RWPE2 (cell line): ENCODE results near the gene HIF1A.

Experiments used
- ATAC-seq: fragments of 200-7000 bp; cut with Tn5 transposase; 3 replicates; pipeline ENCODE4 v1.9.1; 2021; ENCODE audit warnings: low read depth
- DNase-seq: peaks from one replicate; pipeline ENCODE4 v3.0.0-alpha.2; 2020; ENCODE audit warnings: low spot score
- H3K27ac ChIP-seq: fragments of 450-650 bp; 2 replicates; pipeline ENCODE4 v1.5.1; 2017; ENCODE audit warnings: mild to moderate bottlenecking; ENCODE audit not compliant: poor library complexity, severe bottlenecking
- H3K27me3 ChIP-seq: fragments of 250-450 bp; sonication (Bioruptor Pico); 2 replicates; pipeline ENCODE4 v1.5.1; 2021; ENCODE audit warnings: mild to moderate bottlenecking, moderate library complexity; ENCODE audit not compliant: insufficient read depth, poor library complexity, severe bottlenecking
- H3K36me3 ChIP-seq: fragments of 250-450 bp; sonication (Bioruptor Pico); 2 replicates; pipeline ENCODE4 v1.5.1; 2020; ENCODE audit warnings: low read depth, mild to moderate bottlenecking, moderate library complexity
- H3K4me1 ChIP-seq: fragments of 250-450 bp; sonication (Bioruptor Pico); 2 replicates; pipeline ENCODE4 v1.5.1; 2021; ENCODE audit warnings: mild to moderate bottlenecking, moderate library complexity; ENCODE audit not compliant: insufficient read depth, poor library complexity, severe bottlenecking
- H3K4me3 ChIP-seq: fragments of 250-450 bp; sonication (Bioruptor Pico); 2 replicates; pipeline ENCODE4 v1.5.1; 2021; ENCODE audit warnings: mild to moderate bottlenecking, moderate library complexity; ENCODE audit not compliant: severe bottlenecking
- H3K9me3 ChIP-seq: fragments of 250-450 bp; sonication (Bioruptor Pico); 2 replicates; pipeline ENCODE4 v1.5.1; 2021; ENCODE audit warnings: mild to moderate bottlenecking, moderate library complexity; ENCODE audit not compliant: severe bottlenecking
- TF ChIP-seq, protein P1 (sequence below): fragments of 450-650 bp; IDR thresholded peaks from one replicate; pipeline ENCODE4 v1.5.1; 2017; ENCODE audit warnings: mild to moderate bottlenecking, moderate library complexity; ENCODE audit not compliant: poor library complexity, severe bottlenecking

The HIF1A gene

DNA sequence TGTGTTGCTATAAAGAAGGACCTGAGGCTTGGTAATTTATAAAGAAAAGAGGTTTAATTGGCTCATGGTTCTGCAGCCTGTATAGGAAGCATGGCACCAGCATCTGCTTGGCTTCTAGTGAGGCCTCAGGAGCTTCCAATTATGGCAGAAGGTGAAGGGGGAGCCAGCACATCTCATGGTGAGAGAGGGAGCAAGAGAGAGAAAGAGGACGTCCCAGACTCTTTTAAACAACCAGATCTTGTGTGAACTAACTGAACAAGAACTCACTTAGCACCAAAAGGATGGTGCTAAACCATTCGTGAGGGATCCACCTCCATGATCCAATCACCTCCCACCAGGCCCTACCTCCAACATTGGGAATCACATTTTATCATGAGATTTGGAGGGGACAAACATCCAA, 60.8 kb downstream of the HIF1A start:
- TF ChIP-seq, protein P1, sequence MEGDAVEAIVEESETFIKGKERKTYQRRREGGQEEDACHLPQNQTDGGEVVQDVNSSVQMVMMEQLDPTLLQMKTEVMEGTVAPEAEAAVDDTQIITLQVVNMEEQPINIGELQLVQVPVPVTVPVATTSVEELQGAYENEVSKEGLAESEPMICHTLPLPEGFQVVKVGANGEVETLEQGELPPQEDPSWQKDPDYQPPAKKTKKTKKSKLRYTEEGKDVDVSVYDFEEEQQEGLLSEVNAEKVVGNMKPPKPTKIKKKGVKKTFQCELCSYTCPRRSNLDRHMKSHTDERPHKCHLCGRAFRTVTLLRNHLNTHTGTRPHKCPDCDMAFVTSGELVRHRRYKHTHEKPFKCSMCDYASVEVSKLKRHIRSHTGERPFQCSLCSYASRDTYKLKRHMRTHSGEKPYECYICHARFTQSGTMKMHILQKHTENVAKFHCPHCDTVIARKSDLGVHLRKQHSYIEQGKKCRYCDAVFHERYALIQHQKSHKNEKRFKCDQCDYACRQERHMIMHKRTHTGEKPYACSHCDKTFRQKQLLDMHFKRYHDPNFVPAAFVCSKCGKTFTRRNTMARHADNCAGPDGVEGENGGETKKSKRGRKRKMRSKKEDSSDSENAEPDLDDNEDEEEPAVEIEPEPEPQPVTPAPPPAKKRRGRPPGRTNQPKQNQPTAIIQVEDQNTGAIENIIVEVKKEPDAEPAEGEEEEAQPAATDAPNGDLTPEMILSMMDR = no peak
- Histone ChIP-seq H3K4me3 (no peak overlapping the region), H3K4me1 (peaks cover 30% of the 10 kb centered on the region), H3K27me3 (no peaks in the 10 kb centered on the region), H3K9me3 (no peaks in the 10 kb centered on the region), H3K36me3 (0 out of 2 replicates have a peak, but pooled peaks cover 3% of the 10 kb centered on the region), H3K27ac (peak overlapping the region; percentile 94)
- ATAC-seq (no peak), DNase-seq (no peak)

DNA sequence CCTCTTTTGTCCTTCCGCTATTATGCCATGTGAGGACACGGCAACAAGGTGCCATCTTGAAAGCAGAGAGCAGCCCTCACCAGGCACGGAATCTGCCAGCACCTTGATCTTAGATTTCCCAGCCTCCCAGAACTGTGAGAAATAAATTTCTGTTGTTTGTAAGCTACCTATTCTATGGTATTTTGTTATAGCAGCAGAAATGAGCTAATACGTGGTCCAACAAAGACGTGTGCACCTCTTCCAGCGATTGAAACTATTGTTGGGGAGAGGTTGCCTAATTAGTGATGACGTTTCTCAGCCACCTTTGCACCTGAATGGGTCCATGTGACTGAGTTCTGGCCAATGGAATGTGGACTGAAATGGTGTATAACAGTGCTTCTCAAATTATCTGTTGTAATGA, 64.6 kb downstream of the HIF1A start:
- TF ChIP-seq, protein P1 = no peak
- no peaks in the 10 kb centered on the region for H3K27me3 ChIP-seq
- peaks cover 10% of the 10 kb centered on the region for H3K4me1 ChIP-seq
- H3K36me3 ChIP-seq = peaks cover 11% of the 10 kb centered on the region
- H3K9me3 ChIP-seq = no peaks in the 10 kb centered on the region
- no peak for DNase-seq
- H3K27ac ChIP-seq = no peak overlapping the region
- no peak for ATAC-seq
- H3K4me3 ChIP-seq = no peak overlapping the region

DNA sequence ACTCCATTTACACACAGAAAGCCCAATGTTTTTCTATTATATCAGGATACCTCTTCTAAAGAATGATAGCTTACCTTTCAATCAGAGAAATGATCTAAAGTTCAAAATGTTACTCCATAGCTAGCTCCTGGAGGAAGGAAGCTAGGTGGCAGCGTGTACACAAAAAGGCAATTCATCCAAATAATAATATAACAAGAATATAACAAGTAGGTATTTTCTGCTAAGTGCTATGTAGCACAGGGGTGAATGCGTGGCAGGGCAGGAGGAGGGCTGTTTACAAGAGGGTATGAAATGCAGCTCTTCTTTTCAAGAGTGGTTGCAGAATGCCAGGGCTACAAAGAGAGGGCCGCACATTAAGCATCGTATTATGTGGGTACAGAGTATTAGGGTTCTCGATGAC, 66.2 kb downstream of the HIF1A start:
- peak overlapping the region; percentile 43 for H3K4me3 ChIP-seq
- no peaks in the 10 kb centered on the region for H3K27me3 ChIP-seq
- DNase-seq = no peak
- TF ChIP-seq, protein P1 = peak; percentile 32
- no peaks in the 10 kb centered on the region for H3K9me3 ChIP-seq
- peaks cover 14% of the 10 kb centered on the region for H3K4me1 ChIP-seq
- ATAC-seq = peak; percentile 0; the same call in 1 of the 3 replicates
- peak overlapping the region; percentile 60 for H3K27ac ChIP-seq
- peaks cover 26% of the 10 kb centered on the region for H3K36me3 ChIP-seq

DNA sequence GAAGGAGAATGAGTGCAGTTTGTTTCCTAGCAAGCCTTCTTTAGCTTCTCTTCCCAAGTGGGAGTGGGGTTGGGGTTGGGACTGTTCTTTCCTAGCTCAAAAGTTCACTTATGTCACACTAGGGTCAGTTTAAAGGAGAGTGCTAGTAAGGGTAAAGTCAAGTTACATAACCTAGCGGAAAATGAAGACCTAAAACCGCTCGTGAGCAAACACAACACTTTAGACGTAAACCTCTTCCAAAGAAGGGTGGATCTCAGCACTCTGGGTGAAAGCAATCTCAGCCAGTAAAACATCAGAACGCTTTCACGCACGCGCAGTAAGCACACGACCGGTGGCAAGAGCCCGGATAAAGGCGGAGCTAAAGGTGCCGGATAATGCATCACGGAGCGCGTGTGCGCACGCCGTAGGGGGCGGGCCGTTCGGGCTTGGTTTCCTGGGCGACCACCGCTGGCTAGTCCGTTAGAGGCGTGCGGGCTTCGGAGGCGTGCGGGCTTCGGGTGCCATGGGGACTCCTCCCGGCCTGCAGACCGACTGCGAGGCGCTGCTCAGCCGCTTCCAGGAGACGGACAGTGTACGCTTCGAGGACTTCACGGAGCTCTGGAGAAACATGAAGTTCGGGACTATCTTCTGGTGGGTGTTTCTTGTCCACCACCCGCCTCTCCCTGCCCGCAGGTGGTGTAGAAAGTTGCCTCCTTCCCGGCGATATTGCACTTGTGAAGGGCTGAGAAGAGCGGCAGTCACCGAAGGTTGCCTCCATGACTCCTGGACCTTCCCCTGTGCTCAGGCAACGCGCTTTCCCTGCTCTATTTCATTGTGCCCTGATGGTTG, 66.9 kb downstream of the HIF1A start, which contains the start of gene SNAPC1:
TSS of gene SNAPC1 (plus strand) at position 462 of the 828 bp plus-strand sequence. CDS start at position 503, 41 bp downstream.
- Histone ChIP-seq H3K9me3 (no peaks in the 10 kb centered on the region), H3K4me1 (peaks cover 18% of the 10 kb centered on the region), H3K27me3 (no peaks in the 10 kb centered on the region), H3K36me3 (peaks cover 32% of the 10 kb centered on the region), H3K27ac (peak within 1 kb of the TSS; percentile 60), H3K4me3 (peak within 1 kb of the TSS; percentile 43)
- ATAC-seq (peak; percentile 89), DNase-seq (peak; percentile 99)
- TF ChIP-seq, protein P1 = no peak
